GM18511 (cell line): ENCODE measurements around the gene LCT.
"Not testable (repeated sequence)": the region's sequence is repeated elsewhere in the genome, so short reads cannot be mapped to it uniquely, and the experiment has no call there.

Source experiments
- ATAC-seq: cut with Tn5 transposase; IDR thresholded peaks from one replicate; pipeline ENCODE4 v1.9.1; 2021; ENCODE audit warnings: mild to moderate bottlenecking, moderate library complexity; ENCODE audit not compliant: unreplicated experiment

The LCT gene

GRCh38 chr2:135798275-135798705 lies 38.7 kb downstream of the LCT start:
- no peak for ATAC-seq

GRCh38 chr2:135797497-135798274 lies 39.3 kb downstream of the LCT start:
- peak; percentile 61 for ATAC-seq

GRCh38 chr2:135796606-135797005 lies 40.4 kb downstream of the LCT start:
- ATAC-seq: no peak

DNA sequence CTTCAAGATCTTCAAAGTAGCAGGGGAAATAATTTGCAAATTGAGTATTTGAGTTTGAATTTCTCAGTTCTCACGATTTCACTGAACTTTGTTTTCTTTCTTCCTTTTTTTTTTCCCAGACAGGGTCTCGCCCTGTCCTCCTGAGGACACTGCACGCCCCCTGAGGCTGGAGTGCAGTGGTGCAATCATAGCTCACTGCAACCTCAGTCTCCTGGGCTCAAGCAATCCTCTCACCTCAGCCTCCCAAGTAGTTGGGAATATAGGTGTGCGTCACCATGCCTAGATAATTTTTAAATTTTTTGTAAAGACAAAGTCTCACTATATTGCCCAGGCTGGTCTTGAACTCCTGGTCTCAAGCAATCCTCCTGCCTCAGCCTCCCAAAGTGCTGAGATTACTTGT lies 41.3 kb downstream of the LCT start:
- ATAC-seq: not testable (repeated sequence)

DNA sequence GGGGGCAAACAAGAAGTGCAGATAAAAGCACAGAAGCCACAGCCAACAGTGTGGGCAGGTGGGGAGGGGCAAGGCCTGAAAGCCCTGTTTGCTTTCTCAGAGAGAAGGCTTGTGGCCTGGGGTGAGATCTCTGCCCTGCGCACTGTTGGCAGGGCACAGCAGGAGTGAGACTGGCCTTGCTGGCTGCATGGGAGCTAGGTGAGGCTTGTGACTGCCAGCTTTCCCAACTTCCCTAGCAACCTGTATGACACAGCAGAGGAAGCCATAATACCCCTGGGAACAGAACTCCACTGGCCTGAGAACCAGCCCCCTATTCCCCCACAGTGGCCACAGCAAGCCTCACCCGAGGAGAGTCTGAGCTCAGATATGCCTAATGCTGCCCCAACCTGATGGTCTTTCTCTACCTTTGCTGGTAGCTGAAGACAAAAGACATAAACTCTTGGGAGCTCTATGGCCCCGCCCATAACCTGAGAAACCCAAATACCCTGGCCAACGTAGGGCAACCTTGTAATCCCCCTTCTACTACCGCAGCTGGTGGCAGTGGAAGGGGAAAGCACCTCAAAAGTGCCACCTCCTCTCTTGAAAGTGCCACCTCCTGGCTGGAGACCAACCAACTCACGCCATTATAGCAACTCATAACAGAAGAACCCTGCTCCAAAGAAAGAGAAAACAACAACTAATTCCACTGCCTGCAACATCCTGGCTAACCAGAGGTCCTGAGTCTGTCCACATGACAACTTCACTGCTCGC lies 44.4 kb downstream of the LCT start:
- ATAC-seq: peak; percentile 56

DNA sequence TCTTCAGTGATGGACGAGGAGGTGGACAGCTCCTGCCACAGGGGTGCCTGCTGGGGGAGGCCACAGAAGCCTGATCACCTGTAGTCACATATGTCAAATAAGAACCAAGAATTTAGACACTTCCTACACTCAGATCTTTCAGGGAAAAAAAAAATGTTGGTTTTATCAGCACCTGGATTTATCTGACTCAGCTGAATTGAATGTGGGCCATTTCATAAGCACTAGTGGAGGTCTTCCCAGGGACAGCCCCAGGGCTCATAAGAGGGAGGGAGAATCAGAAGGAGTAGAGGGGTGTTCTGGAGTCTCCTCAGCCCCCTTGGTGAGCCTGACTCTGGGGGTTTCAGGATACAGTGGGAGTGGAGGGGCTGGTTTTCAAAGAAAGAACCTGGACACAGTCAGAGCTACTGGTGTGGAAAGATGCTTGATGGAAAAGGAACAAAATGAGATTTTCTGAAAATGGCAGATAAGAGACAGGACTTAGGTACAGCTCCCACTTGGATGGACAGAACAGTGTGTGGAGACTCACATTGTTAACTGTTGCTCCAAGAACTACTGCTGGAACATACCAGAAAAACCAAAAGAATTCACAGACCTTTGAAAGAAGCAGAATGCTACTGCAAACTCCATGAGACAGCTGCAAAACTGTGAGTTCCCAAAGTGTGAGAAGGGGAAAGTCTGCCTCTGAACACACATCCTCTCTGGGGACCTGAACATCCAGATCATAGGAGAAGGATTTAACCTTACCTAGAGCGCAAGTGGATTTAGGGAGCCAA lies 45.4 kb downstream of the LCT start:
- no peak for ATAC-seq

- no peak for ATAC-seq
Observed at GRCh38 chr2:135790423-135790822, 46.6 kb downstream of the LCT start.

DNA sequence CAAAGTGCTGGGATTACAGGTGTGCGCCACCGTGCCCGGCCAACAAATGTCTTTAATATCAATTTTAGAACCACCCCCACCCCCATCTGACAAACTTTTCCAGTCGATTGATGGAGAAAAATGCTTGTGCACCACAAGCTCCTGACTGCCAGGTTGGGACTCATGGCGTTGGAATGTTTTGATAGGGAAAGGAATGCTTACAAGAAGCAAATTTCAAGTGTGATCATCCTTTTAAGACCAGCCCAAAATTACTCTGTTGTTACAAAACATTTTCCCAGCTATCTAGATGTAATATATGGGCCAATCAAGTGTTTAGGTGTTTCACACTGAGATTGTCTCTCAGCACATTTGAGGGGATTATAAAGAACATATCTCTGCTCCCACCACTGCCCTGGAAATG lies 50.2 kb downstream of the LCT start:
- no peak for ATAC-seq

GRCh38 chr2:135785032-135785431 lies 52.0 kb downstream of the LCT start:
- ATAC-seq: no peak

DNA sequence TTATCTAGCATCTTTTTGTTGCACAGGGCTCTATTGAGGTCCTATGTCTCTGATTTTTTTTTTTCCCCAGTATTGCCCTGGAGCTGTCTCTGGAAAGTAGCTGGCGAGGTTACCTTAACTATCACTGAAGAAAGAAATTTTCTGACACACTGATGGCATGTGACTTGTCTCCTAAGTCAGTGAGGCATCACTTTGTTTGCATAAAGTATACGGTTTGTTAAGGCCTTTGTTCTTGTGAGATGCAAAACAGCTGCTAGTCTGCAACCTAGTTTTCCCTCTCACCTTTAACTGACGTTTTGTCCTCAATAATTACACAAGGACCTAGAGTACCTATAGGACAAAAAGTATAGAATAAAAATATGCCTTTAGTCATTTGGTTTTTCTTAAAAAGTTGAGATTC lies 53.5 kb downstream of the LCT start:
- ATAC-seq: no peak

DNA sequence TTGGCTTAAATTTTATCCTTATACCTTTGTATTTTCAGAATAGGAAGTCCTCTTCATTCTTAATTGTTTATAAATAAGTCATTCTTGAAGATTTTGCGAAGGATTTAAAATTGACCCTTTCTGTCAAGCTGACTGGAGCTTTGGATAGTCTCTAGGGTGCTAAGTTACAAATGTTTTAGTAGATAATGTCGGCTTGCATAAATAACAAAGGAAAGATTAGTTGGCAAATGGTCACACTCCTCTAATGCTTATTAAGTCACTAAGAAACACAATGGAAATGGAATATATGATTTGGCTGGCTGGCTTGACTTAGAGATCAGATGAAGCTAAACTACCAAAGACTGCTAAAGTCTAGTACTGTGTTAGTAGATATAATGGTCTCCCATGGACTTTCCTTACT lies 54.8 kb downstream of the LCT start:
- no peak for ATAC-seq

DNA sequence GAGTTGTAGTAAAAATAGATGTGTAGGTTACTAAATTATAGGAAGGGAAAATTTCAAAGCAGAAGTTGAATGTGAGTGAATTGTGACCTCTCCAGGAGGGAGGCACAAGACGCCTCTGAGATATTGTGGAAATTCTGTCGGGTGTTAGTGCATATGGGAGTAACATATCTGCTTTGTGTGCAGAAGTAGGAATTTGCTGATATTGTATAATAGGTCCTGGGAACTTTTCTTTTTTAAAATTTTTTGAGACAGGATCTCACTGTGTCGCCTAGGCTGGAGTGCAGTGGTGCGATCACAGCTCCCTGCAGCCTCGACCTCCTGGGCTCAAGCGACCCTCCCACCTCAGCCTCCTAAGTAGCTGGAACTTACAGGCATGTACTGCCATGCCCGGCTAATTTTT lies 60.6 kb downstream of the LCT start:
- no peak for ATAC-seq

DNA sequence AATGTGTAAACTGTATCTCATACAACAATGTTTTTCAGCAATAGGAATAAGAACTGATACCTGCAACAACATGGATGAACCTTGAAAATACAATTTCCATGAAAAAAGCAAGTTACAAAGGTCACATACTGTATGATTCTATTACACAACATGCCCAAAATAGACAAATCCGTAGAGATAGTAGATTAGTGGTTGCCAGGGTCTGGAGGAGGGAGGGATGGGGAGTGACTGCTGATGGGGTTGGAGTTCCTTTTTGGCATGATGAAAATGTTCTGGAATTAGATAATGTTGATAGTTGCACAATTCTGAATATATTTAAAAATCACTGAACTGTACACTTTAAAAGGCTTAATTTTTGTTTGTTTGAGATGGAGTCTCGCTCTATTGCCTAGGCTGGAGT lies 61.6 kb downstream of the LCT start:
- no peak for ATAC-seq

- no peak for ATAC-seq
Observed at GRCh38 chr2:135773917-135774316, 63.1 kb downstream of the LCT start.

DNA sequence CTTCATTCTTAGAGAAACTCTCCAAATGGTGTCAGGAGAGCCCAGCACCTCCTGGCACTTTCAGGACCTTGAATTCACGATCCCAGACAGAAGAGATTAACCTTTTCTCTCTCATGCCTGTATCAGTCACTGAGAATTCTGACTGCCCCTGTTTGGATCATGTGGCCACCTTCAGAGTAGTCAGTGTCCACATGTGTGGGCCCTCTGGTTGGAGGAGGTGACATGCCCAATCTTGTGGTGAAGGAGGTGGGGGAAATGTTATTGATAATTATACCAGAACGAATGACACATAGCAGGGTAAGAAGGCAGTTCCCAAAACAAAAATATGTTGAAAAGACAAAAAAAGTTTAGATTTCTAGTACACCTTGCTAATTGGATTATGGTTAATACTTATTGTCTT lies 63.7 kb downstream of the LCT start:
- ATAC-seq: no peak

GRCh38 chr2:135768863-135769262 lies 68.1 kb downstream of the LCT start:
- ATAC-seq: no peak

GRCh38 chr2:135762530-135762929 lies 74.5 kb downstream of the LCT start:
- ATAC-seq: no peak

DNA sequence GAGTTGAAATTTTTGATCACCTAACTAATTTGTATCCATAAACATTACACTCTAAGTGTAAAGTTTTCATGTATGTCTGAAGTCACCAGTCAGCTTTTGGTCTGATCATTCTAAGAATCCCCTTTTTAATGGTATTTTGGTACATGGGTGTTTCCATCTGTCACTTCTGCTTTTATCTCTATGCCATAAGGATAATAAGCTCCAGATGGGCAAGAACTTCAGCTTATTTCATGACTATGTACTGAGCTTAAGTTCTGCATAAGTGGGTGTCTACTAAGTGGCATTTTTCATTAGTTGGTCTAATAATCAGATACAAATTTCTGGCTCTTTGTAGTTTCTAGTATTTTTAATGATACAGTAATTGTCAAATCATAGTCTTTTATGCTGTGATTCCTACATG lies 75.0 kb downstream of the LCT start:
- ATAC-seq: no peak

DNA sequence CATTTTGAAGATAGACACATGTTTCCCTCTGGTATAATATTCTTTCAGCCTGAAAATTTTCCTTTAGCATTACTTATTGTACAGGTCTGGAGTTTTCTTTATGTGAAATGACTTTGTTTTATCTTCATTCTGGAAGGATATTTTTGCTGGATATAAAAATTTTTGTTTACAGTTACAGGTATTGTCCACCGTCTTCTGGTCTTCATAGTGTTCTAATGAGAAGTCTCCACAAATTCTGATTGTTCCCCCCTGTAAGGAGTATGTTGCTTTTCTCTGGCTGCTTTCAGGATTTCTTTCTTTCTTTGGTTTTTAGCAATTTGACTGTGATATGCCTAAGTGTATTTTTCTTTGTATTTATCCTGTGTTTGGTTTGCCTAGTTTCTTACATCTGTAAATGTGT lies 80.3 kb downstream of the LCT start:
- ATAC-seq: no peak

- ATAC-seq: no peak
Observed at GRCh38 chr2:135755573-135755972, 81.4 kb downstream of the LCT start.

GRCh38 chr2:135745545-135745944 lies 91.4 kb downstream of the LCT start:
- ATAC-seq: no peak
